Stimulated activated CD8-positive, alpha-beta memory T cell treated with anti-CD3 and anti-CD28 coated beads, Interleukin-12 subunit alpha, Interleukin-12 subunit beta, amount 100 ng/mL, for 4 hours (primary cell): ENCODE data around the gene KCNT2.

ENCODE experiments used
- DNase-seq: peaks from one replicate; pipeline ENCODE4 v3.0.0-alpha.2; 2020; ENCODE audit warnings: low read depth

KCNT2 gene

GRCh38 chr1:196445775-196446174 lies 162.5 kb downstream of the KCNT2 start:
- DNase-seq: no peak

- no peak for DNase-seq
These were observed 163.6 kb downstream of the KCNT2 start for GRCh38 chr1:196444634-196445033.

GRCh38 chr1:196442366-196442765 lies 165.9 kb downstream of the KCNT2 start:
- DNase-seq: no peak

- DNase-seq: no peak
These were observed 167.5 kb downstream of the KCNT2 start for GRCh38 chr1:196440711-196441110.

GRCh38 chr1:196438329-196438728 lies 169.9 kb downstream of the KCNT2 start:
- DNase-seq: no peak

GRCh38 chr1:196437671-196438070 lies 170.6 kb downstream of the KCNT2 start:
- no peak for DNase-seq

- no peak for DNase-seq
These were observed 175.2 kb downstream of the KCNT2 start for GRCh38 chr1:196433000-196433399.

- no peak for DNase-seq
These were observed 180.1 kb downstream of the KCNT2 start for GRCh38 chr1:196427976-196428734.

GRCh38 chr1:196425513-196425912 lies 182.7 kb downstream of the KCNT2 start:
- DNase-seq: no peak

- DNase-seq: no peak
These were observed 184.6 kb downstream of the KCNT2 start for GRCh38 chr1:196423612-196424011.

GRCh38 chr1:196418772-196419171 lies 189.5 kb downstream of the KCNT2 start:
- DNase-seq: no peak

- DNase-seq: no peak
These were observed 192.3 kb downstream of the KCNT2 start for GRCh38 chr1:196415978-196416377.

GRCh38 chr1:196412326-196412725 lies 195.9 kb downstream of the KCNT2 start:
- no peak for DNase-seq

GRCh38 chr1:196410768-196411167 lies 197.5 kb downstream of the KCNT2 start:
- no peak for DNase-seq

GRCh38 chr1:196409586-196409985 lies 198.7 kb downstream of the KCNT2 start:
- DNase-seq: no peak

- no peak for DNase-seq
These were observed 200.7 kb downstream of the KCNT2 start for GRCh38 chr1:196407358-196408051.

GRCh38 chr1:196405839-196406238 lies 202.4 kb downstream of the KCNT2 start:
- no peak for DNase-seq

- DNase-seq: no peak
These were observed 204.2 kb downstream of the KCNT2 start for GRCh38 chr1:196403803-196404690.

GRCh38 chr1:196401891-196402290 lies 206.3 kb downstream of the KCNT2 start:
- DNase-seq: no peak

- DNase-seq: no peak
These were observed 206.8 kb downstream of the KCNT2 start for GRCh38 chr1:196401452-196401833.

- DNase-seq: no peak
These were observed 207.5 kb downstream of the KCNT2 start for GRCh38 chr1:196400478-196401451.
